Tibial nerve (tissue), 4 donors: Measurements from ENCODE around the gene YBX2. TPM values are rescaled to one million over a fixed set of nuclear protein-coding genes. Genes with fewer than 3 reads are reported as not detected.

ENCODE experiments used
- DNase-seq, 2 donors: peaks; one replicate each; pipeline ENCODE4 v3.0.0-alpha.2; 2019; ENCODE audit warnings: low spot score in 2 of 2
- H3K27ac ChIP-seq, 4 donors: fragments of 200-600 bp; sonication (generic) in 3 of 4; one replicate each; pipeline ENCODE4 v1.5.1; 2017 to 2019; ENCODE audit warnings: mild to moderate bottlenecking in 1 of 4
- H3K27me3 ChIP-seq, 2 donors: fragments of 200-600 bp; sonication (generic) in 1 of 2; one replicate each; pipeline versions ENCODE4 v1.5.1 to v1.6.0; 2017 to 2019
- H3K36me3 ChIP-seq, 3 donors: fragments of 200-600 bp; sonication (generic); one replicate each; pipeline ENCODE4 v1.5.1; 2018 to 2019
- H3K4me1 ChIP-seq, 4 donors: fragments of 200-600 bp; sonication (generic) in 3 of 4; one replicate each; pipeline ENCODE4 v1.5.1; 2017 to 2019
- H3K4me3 ChIP-seq, 4 donors: fragments of 200-600 bp; sonication (generic) in 3 of 4; one replicate each; pipeline ENCODE4 v1.5.1; 2017 to 2019; ENCODE audit warnings: mild to moderate bottlenecking in 1 of 4, moderate library complexity in 1 of 4
- H3K9me3 ChIP-seq, 4 donors: fragments of 200-600 bp; sonication (generic) in 3 of 4; one replicate each; pipeline ENCODE4 v1.5.1; 2017 to 2019
- EP300 ChIP-seq, 2 donors: sonication (generic); formaldehyde crosslinking; IDR thresholded peaks; one replicate each; pipeline ENCODE4 v1.6.1; 2017; ENCODE audit warnings: antibody characterized with exemption in 2 of 2, mild to moderate bottlenecking in 1 of 2
- POLR2A ChIP-seq, 2 donors: fragments of 450-650 bp; IDR thresholded peaks; one replicate each; pipeline ENCODE4 v1.6.1; 2017; ENCODE audit warnings: antibody characterized with exemption in 2 of 2, mild to moderate bottlenecking in 2 of 2, moderate library complexity in 2 of 2
- WGBS, 2 donors: methylation state at CpG; one replicate each; pipeline ENCODE4 v1.1.5; 2018; 5-methylcytosine and 5-hydroxymethylcytosine counted together
- total RNA-seq, 4 donors: library from RNA; depleted of rRNA; stranded (reverse); fragments of >200 nt; gene quantifications; one replicate each; pipeline ENCODE4 v1.1.0, GENCODE V29; 2016
- TF ChIP-seq, protein P1 (sequence below), 5 experiments: fragments of 200-600 bp in 3 of 5; fragments of 450-650 bp in 2 of 5; sonication (generic) in 3 of 5; IDR thresholded peaks; one replicate each; pipeline ENCODE4 v1.5.1; 2016 to 2019; ENCODE audit warnings: antibody characterized with exemption in 5 of 5, mild to moderate bottlenecking in 3 of 5, moderate library complexity in 2 of 5

Gene YBX2
- total RNA-seq, 4 donors from 2014 or later: under 0.01 to 2.1 (median 0.52) TPM

DNA sequence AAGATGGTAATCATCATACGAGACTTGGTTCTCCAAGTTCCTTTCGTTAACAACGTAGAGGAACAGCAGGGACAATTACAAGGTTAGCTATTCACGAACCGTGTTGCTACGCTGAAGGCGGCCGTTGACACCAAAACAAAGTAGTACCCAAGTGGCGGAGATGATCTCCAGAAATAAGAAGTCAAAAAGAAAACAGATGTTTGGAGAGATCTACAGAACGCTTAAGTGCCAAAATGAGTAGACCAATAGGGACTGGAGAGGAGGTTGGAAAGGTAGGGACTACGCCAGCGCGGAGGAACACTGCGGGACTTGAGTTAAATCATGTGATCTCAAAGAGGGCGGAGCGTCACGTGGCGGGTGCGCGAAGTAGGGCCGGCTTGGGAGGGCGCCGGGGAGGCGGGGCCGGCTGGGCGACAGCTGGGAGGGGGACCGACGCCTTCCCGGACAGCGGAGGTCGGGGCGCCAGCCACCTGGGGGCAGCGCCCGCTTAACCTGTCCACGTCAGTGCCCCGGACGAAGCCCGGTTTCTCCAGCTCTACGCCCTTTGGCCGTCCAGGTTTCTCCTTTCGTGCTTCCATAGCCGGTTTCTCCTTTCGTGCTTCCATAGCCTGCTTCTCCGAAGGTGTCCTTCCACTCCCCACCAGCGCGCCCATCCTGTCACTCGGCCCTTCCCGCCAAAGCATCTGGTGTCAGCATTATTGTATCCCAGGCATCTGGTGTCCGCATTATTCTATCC is 51.6 kb downstream of the YBX2 start:
- H3K4me3 ChIP-seq: peak overlapping the region; percentile 64 to 96 (median 76)
- H3K9me3 ChIP-seq: no peaks in the 10 kb centered on the region
- peaks cover 3 to 43% (median 21%) of the 10 kb centered on the region in 4 donors for H3K4me1 ChIP-seq
- H3K27me3 ChIP-seq: no peaks in the 10 kb centered on the region
- 1% methylated on average over 46 to 49 of the region's 49 CpGs for WGBS, 2 donors
- H3K27ac ChIP-seq: peak overlapping the region; percentile 96 to 99 (median 98)
- DNase-seq: peak; percentile 96 to 98
- peaks cover 3 to 47% (median 17%) of the 10 kb centered on the region in 3 donors for H3K36me3 ChIP-seq
- TF ChIP-seq EP300 (IDR thresholded peaks at IDR 0.05) (peak; percentile 98 to 99), POLR2A (IDR thresholded peaks at IDR 0.05) (peak; percentile 20 to 68)
- TF ChIP-seq, protein P1, sequence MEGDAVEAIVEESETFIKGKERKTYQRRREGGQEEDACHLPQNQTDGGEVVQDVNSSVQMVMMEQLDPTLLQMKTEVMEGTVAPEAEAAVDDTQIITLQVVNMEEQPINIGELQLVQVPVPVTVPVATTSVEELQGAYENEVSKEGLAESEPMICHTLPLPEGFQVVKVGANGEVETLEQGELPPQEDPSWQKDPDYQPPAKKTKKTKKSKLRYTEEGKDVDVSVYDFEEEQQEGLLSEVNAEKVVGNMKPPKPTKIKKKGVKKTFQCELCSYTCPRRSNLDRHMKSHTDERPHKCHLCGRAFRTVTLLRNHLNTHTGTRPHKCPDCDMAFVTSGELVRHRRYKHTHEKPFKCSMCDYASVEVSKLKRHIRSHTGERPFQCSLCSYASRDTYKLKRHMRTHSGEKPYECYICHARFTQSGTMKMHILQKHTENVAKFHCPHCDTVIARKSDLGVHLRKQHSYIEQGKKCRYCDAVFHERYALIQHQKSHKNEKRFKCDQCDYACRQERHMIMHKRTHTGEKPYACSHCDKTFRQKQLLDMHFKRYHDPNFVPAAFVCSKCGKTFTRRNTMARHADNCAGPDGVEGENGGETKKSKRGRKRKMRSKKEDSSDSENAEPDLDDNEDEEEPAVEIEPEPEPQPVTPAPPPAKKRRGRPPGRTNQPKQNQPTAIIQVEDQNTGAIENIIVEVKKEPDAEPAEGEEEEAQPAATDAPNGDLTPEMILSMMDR (IDR thresholded peaks at IDR 0.05): peak in 1 of 5 experiments; percentile 37

DNA sequence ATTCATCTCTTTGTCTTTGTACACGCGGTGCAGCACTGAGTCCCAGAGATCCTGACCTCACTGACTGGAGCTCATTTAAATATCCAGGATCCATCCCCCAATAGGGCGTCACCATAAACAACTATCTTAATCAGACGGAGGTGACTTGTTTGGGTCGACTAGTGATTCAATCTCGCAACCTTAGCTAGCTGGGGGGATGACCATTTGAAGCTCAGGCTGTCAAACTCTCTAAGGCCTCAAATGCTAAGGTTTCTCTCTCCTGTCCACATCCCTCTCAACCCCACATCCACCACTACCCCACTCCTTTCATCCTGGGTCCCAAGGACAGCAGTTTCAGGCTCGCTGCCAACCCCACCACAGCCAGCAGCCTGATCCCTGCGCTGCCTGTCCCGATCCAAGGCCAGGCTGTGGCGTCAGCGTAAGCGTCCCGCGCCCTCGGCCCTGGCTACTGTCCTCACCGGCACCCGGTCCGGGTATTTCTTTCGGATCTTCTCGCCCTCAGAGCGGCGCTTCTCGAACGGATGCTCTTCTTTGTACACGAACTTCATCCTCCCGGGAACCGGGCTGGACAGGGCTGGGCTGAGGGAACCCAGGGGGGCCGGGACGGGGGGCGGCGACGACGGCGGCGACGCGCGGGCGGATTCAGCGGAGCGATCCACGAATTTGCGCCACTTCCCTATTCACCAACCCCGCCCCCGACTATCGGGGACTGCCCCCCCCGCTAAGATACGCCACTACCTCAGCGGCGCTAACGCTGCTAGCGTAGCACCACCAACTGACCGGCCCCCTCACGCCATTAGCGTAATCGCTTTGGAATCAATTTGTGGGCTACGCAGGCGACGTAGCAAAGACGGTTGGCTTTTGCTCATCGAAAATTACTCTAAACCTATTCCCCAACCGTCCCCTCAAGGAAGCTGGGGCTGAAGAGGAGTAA is 52.4 kb downstream of the YBX2 start, which contains the start of gene GABARAP:
Gene GABARAP, minus strand, starts transcription at position 667 of the 934 bp plus-strand sequence. Its CDS starts 119 bp downstream, at position 548.
- H3K4me1 ChIP-seq: peaks cover 3 to 42% (median 27%) of the 10 kb centered on the region in 4 donors
- no peaks in the 10 kb centered on the region for H3K9me3 ChIP-seq
- peaks cover 3 to 46% (median 17%) of the 10 kb centered on the region in 3 donors for H3K36me3 ChIP-seq
- peak; percentile 76 to 83 for TF ChIP-seq POLR2A (IDR thresholded peaks at IDR 0.05)
- peak; percentile 45 to 91 for TF ChIP-seq EP300 (IDR thresholded peaks at IDR 0.05)
- TF ChIP-seq, protein P1 (IDR thresholded peaks at IDR 0.05): no peak
- peak; percentile 94 to 99 for DNase-seq
- H3K27ac ChIP-seq: peak within 1 kb of the TSS; percentile 96 to 99 (median 98)
- WGBS, 2 donors: 0% methylated on average over 51 to 59 of the region's 62 CpGs
- no peaks in the 10 kb centered on the region for H3K27me3 ChIP-seq
- peak within 1 kb of the TSS; percentile 64 to 96 (median 76) for H3K4me3 ChIP-seq

DNA sequence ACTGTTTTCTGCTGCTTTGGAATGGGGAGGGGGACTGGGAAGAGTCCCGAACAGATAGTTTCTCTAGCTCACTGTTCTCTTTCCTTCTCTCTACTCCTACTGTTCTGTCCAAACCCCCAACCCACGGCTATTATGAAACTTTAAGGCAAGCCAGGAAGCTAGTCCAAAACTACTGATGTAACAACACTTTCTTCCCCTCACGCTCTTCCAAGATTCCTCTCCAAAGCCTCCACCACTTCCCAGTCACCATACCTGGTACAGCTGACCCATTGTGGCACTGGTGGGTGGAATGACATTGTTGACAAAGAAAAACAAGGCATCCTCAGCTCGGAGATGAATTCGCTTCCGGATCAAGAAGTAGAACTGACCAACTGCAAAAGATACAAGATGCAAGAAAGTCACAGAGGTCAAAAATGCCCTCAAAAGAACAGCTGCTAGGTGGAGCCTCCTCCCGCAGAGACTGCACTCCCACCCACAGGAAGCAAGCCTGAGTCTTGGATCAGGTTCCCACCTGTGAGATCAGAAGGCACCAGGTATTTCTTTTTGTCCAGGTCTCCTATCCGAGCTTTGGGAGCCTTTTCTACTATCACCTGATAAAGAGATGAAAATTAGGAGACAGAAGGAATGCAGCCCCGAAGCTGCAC is 53.2 kb downstream of the YBX2 start:
- TF ChIP-seq POLR2A (IDR thresholded peaks at IDR 0.05) (no peak), EP300 (IDR thresholded peaks at IDR 0.05) (no peak)
- TF ChIP-seq, protein P1 (IDR thresholded peaks at IDR 0.05): no peak
- peak overlapping the region; percentile 96 to 99 (median 98) for H3K27ac ChIP-seq
- no peaks in the 10 kb centered on the region for H3K9me3 ChIP-seq
- DNase-seq: no peak
- WGBS, 2 donors: 30 to 37% methylated on average over 9 of the region's 9 CpGs
- H3K27me3 ChIP-seq: no peaks in the 10 kb centered on the region
- H3K4me3 ChIP-seq: peak overlapping the region; percentile 64 to 96 (median 76)
- peaks cover 3 to 44% (median 17%) of the 10 kb centered on the region in 3 donors for H3K36me3 ChIP-seq
- peaks cover 3 to 47% (median 28%) of the 10 kb centered on the region in 4 donors for H3K4me1 ChIP-seq

DNA sequence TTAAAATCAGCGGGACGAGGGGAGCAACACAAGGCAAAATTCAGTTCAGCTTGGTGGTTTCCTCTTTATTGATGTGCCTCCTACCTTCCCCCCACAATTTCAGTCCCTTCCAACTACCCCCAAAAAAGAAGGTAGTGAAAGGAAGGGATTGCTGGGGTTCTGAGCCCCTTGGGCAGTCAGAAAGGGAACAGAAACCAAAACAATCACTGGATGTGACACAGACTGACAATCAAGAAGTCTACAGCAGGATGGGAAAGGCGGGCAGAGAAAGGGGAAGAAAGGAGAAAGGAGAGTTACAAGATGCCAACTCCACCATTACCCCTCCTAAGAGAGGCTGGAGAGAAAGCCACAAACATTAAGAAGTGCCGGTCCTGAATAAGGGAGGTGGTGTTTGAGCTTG is 54.1 kb downstream of the YBX2 start:
- Histone ChIP-seq H3K36me3 (peaks cover 3 to 44% (median 9%) of the 10 kb centered on the region in 3 donors), H3K9me3 (no peaks in the 10 kb centered on the region), H3K4me1 (peaks cover 3 to 55% (median 28%) of the 10 kb centered on the region in 4 donors), H3K27me3 (no peaks in the 10 kb centered on the region), H3K27ac (peak overlapping the region; percentile 96 to 99 (median 98)), H3K4me3 (peak overlapping the region in 1 of 4 donors; percentile 64)
- DNase-seq: no peak
- WGBS, 2 donors: 62 to 63% methylated on average over 4 of the region's 4 CpGs
- TF ChIP-seq EP300 (IDR thresholded peaks at IDR 0.05) (no peak), POLR2A (IDR thresholded peaks at IDR 0.05) (no peak)
- TF ChIP-seq, protein P1 (IDR thresholded peaks at IDR 0.05): no peak
